Left cardiac atrium (tissue), 4 donors: ENCODE data around the gene MAP2K1. TPM values are rescaled to one million over a fixed set of nuclear protein-coding genes. Genes with fewer than 3 reads are reported as not detected.
"Not testable (repeated sequence)": the region's sequence is repeated elsewhere in the genome, so short reads cannot be mapped to it uniquely, and the experiment has no call there.

Experiments used
- ATAC-seq, 2 donors: fragments of 200-7000 bp; cut with Tn5 transposase; one replicate each; pipeline ENCODE4 v1.9.1; 2020; ENCODE audit warnings: mild to moderate bottlenecking in 2 of 2, moderate library complexity in 2 of 2
- DNase-seq: peaks from one replicate; pipeline ENCODE4 v3.0.0-alpha.2; 2020
- intact Hi-C, 2 donors: fragments of 100-400 bp; cut with DNase I; formaldehyde crosslinking; loops; one replicate each; pipeline versions ENCODE4 v1.14.1 to v1.15.1; 2022 to 2023
- total RNA-seq, 2 donors: library from RNA; stranded (reverse); fragmentation: NEBNext Ultra II Directional; extraction: Animal tissue kit (Norgen Biotek cat#: 25700); gene quantifications; one replicate each; pipeline ENCODE4 v1.2.1, GENCODE V29; 2021
- donor health status: DM: no; HTN: yes; CAD: no.
- donor health status: DM: no; HTN: yes; CAD: no; lungs with severe emphysema.
- donor health status: DM: yes; HTN: yes; CAD: no.
- donor health status: Dilated cardiomyopathy.

MAP2K1 gene
- total RNA-seq, 2 donors from 2014 or later = 40.3 to 52.3 TPM

- intact Hi-C loops = loop anchor here in 1 of 2 donors (10.0 kb wide), 1 partner anchor 106 kb away; the partner anchor contains the start of gene SNAPC5
- ATAC-seq (no peak), DNase-seq (no peak)
These were observed 2.6 kb downstream of the MAP2K1 start for GRCh38 chr15:66389098-66389858.

- intact Hi-C loops = loop anchor here in 1 of 2 donors (10.0 kb wide), 1 partner anchor 105 kb away; the partner anchor contains the start of gene SNAPC5
- ATAC-seq (no peak), DNase-seq (no peak)
These were observed 3.2 kb downstream of the MAP2K1 start for GRCh38 chr15:66389859-66390381.

- intact Hi-C loops = no loop called here
- ATAC-seq = no peak
These were observed 4.0 kb downstream of the MAP2K1 start for GRCh38 chr15:66390678-66391077.

GRCh38 chr15:66393037-66393436 lies 6.3 kb downstream of the MAP2K1 start:
- intact Hi-C loops, ATAC-seq, DNase-seq: not testable (repeated sequence)

More at GRCh38 chr15:66390678-66391077, 4.0 kb downstream of the MAP2K1 start:
- no peak for DNase-seq

GRCh38 chr15:66394472-66394871 lies 7.8 kb downstream of the MAP2K1 start:
- DNase-seq (no peak), ATAC-seq (no peak)
- intact Hi-C loops = no loop called here

- intact Hi-C loops = no loop called here
- ATAC-seq (no peak), DNase-seq (no peak)
These were observed 8.2 kb downstream of the MAP2K1 start for GRCh38 chr15:66394915-66395314.

GRCh38 chr15:66399276-66399675 lies 12.6 kb downstream of the MAP2K1 start:
- DNase-seq = no peak
- no peak for ATAC-seq
- intact Hi-C loops = no loop called here

GRCh38 chr15:66400351-66400774 lies 13.7 kb downstream of the MAP2K1 start:
- intact Hi-C loops = no loop called here
- ATAC-seq (no peak), DNase-seq (no peak)

- ATAC-seq (no peak), DNase-seq (no peak)
- intact Hi-C loops = no loop called here
These were observed 14.7 kb downstream of the MAP2K1 start for GRCh38 chr15:66401130-66402021.

GRCh38 chr15:66402761-66403284 lies 16.1 kb downstream of the MAP2K1 start:
- DNase-seq (no peak), ATAC-seq (no peak)
- intact Hi-C loops = no loop called here

- DNase-seq (no peak), ATAC-seq (no peak)
- intact Hi-C loops = no loop called here
These were observed 16.6 kb downstream of the MAP2K1 start for GRCh38 chr15:66403323-66403722.

- DNase-seq = no peak
- ATAC-seq = no peak
- intact Hi-C loops = no loop called here
These were observed 17.4 kb downstream of the MAP2K1 start for GRCh38 chr15:66404122-66404521.

GRCh38 chr15:66404532-66404931 lies 17.8 kb downstream of the MAP2K1 start:
- intact Hi-C loops = no loop called here
- no peak for DNase-seq
- no peak for ATAC-seq

- ATAC-seq = no peak
- no peak for DNase-seq
- intact Hi-C loops = no loop called here
These were observed 18.3 kb downstream of the MAP2K1 start for GRCh38 chr15:66405007-66405406.

- no peak for DNase-seq
- no peak for ATAC-seq
- intact Hi-C loops = no loop called here
These were observed 18.9 kb downstream of the MAP2K1 start for GRCh38 chr15:66405615-66406014.

- DNase-seq (no peak), ATAC-seq (peak in 1 of 2 donors; percentile 11)
- intact Hi-C loops = no loop called here
These were observed 21.5 kb downstream of the MAP2K1 start for GRCh38 chr15:66408254-66408653.

- peak in 1 of 2 donors; percentile 46 for ATAC-seq
- DNase-seq = no peak
- intact Hi-C loops = no loop called here
These were observed 22.1 kb downstream of the MAP2K1 start for GRCh38 chr15:66408675-66409282.

GRCh38 chr15:66409565-66410108 lies 22.9 kb downstream of the MAP2K1 start:
- intact Hi-C loops = no loop called here
- DNase-seq (no peak), ATAC-seq (no peak)

GRCh38 chr15:66411190-66411589 lies 24.5 kb downstream of the MAP2K1 start:
- intact Hi-C loops = no loop called here

More at GRCh38 chr15:66411190-66411589, 24.5 kb downstream of the MAP2K1 start:
- ATAC-seq (no peak), DNase-seq (no peak)
